Raji (cell line): ENCODE data around the gene CTSO.

Experiments
- POLR2A ChIP-seq: IDR thresholded peaks from 2 replicates; pipeline ENCODE4 v1.6.1; 2011; ENCODE audit warnings: low read depth, low read length, control low read depth; ENCODE audit not compliant: insufficient read depth

The CTSO gene, protein sequence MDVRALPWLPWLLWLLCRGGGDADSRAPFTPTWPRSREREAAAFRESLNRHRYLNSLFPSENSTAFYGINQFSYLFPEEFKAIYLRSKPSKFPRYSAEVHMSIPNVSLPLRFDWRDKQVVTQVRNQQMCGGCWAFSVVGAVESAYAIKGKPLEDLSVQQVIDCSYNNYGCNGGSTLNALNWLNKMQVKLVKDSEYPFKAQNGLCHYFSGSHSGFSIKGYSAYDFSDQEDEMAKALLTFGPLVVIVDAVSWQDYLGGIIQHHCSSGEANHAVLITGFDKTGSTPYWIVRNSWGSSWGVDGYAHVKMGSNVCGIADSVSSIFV

DNA sequence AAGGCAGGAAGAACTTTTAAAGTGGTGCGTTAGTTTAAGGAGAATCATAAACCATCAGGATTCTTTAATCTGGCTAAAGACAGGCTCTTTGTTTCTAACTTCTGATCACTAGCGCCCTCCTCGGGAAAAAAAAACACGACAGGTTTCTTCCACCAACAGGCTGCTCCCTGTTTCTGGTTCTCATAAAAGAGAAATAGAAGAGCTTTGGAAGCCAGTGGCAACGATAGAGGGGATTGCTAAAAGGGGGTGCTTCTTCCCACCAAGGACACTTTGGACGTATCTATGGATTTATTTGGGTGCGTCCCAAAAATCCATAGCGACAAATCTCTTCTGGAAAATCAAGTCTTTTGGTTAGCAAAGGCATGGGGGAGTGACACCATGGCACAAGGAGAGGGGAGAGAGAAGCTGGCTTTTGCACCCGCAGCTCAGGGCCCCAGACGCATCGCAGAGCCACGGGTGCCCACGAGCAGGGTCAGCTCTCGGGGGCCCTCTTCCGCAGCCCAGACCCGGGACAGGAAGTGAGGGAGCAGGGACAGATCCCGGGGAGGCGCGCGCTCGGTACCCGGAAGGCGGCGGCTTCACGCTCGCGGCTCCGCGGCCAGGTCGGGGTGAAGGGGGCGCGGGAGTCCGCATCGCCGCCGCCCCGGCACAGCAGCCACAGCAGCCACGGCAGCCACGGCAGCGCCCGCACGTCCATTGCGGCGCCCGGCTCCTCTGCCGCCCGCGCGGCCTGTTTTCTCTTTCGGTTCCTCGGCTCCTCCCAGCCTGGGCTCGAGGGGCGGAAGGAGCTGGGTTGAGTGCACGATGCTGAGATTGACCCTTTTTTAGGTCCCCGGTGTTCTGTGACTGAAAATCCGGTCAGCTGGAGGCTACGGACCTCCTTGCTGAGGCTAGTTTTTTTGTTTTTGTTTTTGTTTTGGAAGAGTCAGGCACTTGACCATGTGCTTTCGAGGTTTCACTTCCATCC is at the start of gene CTSO:
CTSO (minus strand) TSS at position 716 of the 967 bp plus-strand sequence; CDS start at position 697, 19 bp downstream.
- no peak for TF ChIP-seq POLR2A

DNA sequence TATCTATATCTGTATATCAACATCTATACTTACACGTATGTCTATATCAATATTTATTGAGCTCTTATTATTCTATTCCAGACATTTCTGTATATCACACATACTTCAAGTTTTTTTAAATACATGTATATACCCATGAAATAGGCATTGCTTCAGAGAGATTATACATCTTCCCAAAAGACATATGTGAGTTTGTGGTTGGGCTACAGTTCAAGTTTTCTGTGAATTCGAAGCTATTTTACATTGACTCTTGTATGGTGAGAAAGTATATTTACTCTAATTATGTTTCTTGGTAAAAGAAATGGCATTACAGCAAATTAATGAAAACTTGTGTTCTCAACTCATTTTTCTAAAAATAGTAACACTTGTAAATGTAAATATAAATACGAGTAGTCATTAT is 46.8 kb upstream of the CTSO start:
- no peak for TF ChIP-seq POLR2A

DNA sequence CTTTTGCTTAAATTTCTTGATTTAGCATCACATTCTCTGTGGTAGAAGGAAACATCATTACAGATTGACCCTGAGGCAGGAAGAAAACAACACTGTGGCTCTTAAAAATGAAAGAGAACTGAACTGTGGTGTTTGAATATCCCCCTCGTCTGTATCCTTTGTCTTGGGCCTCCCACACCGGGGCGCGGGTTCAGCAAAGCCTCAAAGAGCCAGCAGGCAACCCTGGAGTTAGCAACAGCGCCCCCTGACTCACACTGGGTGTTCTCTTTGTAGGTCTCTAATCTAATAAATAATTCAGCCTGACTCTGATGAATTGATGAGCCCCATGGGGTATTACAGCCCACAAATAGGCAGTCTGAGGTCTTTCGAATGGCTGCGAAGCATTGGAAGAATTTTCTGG is 46.1 kb upstream of the CTSO start:
- TF ChIP-seq POLR2A, result no peak

DNA sequence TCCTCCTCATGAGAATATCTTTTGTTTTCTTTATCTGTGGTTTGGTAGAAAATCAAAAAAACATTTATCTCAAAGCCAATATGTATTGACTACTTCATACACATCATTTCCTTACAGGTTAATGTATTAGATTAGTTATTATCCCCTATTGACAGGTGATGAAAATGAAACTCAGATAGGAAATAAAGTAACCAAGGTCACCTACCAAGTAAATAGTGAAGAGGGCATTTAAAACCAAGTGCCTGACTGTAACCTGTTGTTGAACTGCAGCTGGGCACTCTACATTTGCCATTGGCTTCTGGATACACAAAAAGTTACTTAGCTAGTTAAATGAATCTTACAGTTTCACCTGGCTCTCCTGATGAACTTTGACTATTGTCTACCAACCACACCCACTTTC is 41.4 kb upstream of the CTSO start:
- TF ChIP-seq POLR2A, result no peak

DNA sequence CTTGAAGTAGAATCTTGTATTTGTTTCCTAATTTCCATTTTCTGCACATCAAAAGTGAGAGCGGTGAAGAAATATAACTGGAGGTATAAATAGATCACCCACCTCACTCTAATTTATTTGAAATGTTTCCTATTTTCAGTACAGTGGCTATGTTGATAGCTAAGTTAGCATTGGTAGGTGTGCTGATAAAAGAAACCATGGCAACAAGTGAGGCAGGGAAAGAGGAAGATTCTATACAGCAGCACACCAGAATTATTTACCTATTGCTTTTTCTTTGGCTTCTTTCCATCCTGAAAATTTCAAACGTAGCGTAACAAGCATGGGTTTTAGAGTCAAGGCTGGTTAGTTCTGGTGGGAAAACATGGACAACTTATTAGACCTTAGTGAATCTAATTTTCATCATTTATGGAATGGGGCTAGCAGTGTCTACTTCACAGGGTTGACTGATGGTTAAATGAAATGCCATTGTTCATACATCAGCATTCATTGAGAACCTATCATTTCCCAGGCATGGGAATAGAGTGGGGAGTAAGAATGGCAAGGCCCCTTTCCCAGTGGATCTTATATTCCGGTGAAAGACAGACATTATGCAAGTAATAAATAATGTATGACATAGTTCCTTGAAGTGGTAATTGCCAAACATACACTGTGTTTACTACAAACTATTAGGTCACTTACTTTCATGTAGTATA is 30.6 kb upstream of the CTSO start:
- TF ChIP-seq POLR2A, result no peak

DNA sequence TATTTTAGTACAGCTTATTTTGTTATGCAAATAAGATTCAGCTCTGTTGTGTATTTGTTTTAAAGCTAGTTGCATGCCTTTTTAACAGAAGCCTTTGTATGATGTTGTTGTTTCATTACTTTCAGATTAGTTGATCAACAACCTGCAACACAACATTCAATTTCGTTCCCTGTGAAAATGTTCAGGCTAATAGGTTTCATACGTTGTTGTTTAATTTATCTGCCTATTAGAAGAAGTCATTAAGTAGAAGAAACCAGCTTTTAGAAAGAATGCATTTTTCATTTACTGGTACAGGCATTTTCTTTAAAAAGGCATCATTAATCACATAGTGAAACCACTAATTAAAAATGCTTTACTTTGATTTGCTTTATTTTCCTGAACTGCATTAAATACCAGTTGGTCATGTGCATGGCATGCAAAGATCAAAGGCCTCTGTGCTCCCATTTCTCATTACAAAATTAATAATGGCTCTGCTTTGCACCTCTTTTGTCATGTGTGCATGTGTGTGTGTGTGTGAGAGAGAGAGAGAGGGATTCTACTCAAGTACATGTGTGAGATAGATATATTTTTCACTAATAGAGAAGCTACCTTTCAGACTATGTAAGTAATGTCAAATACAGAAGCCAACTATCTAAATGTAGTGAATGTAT is 29.2 kb upstream of the CTSO start:
- no peak for TF ChIP-seq POLR2A

DNA sequence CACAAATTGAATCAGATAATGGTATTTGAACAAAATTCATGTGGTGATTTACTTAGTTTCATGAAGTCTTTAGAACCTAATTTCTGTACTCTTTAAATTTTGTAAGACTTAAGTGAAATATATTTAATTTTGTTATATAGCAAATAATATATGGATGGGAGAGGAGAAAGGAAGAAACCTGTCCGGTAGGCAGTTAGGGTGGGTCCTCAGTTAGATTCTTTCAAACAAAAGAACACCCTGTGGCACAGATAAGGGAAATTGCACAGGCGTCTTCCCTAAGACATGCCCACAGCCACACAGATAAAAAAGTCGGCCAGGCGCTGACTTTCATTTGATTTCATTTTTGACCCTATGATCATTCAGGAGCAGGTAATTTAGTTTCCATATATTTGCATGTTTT is 25.1 kb upstream of the CTSO start:
- no peak for TF ChIP-seq POLR2A

DNA sequence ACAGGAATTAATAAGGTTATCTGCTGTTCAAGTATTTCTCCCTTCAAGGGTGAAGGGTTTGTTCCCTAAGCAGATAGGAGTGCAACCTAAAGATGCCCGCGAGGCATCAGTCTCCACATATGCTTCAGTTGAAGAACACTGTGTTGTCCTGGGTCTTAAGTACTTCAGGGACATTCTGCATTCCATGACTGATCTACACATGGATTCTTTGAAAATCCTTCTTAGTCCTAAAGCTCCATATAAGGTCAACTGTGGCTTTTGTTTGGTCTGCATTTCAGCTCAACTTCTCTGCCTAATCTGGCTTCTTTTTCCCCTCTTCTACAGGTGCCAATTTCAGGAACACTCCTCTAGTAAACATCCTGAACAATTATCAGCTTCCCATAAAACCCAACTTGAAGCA is 21.8 kb upstream of the CTSO start:
- TF ChIP-seq POLR2A, result no peak

DNA sequence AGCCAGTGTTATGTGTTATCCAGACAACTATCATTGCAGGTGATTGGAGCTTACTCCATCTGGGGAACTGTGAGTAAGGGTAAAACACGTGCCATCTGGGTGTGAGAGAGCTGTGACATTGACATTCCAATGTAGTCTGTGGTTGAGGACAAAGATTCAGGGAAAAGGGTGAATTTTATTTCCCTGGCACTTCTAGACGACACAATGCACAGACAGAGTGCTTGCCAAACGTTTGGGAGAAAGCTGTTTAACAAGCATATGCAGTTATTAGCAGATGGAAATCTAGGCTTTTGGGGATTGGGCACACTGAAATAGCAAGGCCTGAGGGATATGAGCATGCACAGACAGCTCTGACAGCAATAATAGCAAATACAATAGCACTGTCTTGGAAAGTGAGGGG is 21.3 kb upstream of the CTSO start:
- TF ChIP-seq POLR2A, result no peak

DNA sequence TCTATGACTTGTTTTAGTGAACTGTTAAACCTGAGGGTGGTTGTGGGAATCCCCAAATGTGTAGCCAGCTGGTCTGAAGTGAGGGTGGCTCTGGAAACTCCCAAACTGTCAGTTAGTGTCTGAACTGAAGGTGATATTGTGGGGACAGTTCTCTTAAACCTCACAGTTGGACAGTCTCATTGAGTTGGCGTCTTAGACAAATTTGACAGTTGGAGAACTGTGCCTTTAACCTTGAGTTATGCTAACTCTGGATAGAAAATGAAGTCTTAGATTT is 20.7 kb upstream of the CTSO start:
- no peak for TF ChIP-seq POLR2A

DNA sequence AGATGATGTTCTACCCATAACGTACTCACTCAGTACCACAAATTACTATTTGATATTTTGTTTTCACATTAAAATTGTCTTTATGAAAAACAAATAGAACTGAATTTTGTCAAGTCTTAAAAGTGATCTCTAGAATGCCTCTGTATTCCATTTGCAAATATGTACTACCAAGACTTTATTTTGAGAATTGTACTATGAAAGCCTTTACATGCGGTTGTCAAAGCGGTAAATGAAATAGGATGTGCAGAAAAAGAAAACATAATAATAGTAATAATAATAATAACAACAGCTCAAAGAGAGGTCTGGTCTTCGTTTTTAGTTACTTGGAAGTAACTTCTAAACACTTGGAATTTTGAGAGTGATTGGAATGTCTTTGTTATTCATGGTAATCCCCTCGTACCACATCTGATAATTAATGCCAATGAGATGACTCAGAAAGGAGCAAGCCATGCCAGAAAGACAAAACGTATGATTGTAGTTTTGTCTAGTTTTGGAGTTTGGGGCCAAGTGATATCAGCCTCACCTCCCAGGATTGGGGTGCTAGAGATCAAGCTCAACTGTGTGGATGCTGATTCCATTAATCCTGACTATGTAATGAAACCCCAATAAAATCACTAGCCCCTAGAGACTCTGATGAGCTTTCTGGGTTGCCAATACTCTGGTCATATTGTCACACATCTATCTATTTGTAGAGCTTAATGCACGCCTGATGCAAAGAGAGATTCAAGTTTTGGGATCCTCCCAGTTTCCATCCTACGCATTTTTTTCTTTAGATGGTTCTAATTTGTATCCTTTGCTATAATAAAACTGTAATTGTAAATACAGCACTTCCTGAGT is 20.2 kb upstream of the CTSO start:
- TF ChIP-seq POLR2A, result no peak

DNA sequence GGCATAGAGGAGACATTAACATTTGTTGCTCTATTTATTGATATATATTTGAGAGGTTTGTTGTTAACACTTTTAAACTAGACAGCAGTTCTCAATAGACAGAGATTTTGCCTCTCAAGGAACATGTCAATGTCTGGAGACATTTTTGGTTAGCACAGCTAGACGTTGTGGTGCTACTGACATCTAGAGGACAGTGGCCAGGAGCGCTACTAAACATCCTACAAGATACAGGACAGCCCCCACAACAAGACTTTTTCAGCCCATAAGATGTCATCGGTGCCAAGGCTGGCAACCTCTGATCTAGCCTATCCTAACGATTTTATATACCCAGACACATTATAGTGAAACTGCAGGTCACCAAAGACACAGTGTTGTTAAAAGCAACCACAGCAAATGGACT is 18.4 kb upstream of the CTSO start:
- no peak for TF ChIP-seq POLR2A

DNA sequence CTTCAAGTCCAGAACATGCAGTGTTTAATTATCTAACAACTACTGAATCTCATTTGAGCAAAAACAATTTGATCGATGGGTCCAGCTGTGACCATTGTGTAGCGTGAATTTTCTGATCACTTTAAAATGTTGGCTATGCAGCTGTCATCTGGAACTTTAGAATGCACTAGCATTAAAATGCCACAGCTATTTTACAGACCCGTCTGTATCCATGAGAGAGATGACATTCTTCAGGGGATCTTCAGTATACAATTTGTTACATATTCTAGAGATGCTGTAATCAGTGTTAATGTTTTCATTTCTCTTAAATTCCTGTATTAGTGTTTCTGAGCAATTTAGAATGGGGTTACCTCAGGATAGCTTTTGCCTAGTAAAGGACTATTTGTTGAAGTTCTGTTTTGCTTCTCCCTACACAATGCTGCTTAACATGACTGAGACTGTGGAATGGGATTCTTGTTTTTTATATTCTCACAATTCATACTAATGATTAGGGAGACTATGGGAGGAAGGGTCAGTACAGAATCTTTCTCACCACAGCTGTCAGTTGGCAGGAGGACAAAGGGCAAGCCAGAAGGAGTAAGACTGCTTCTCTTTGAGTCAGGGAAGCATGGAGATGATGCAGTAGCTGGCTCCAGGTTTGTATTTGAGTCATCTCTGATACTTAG is 13.2 kb upstream of the CTSO start:
- no peak for TF ChIP-seq POLR2A

DNA sequence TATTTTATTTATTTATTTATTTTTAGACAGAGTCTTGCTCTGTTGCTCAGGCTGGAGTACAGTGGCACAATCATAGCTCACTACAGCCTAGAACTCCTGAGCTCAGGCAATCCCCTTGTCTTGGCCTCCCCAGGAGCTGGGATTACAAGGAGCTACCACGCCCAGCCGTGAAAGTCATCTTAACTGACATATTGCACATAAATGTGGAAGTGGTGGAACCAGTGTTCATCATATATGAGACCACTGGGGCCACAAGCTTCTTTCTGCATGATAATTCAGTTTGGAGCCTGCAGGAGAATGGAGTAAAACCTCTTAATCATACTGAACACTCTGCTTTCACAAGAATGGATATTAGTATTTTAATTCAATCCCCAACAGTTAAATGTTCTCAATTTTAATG is 12.5 kb upstream of the CTSO start:
- no peak for TF ChIP-seq POLR2A
